GM12872 (cell line): ENCODE data around the gene SIPA1L3.

Experiments used
- CTCF ChIP-seq: IDR thresholded peaks from 3 replicates; pipeline ENCODE4 v1.5.1; 2011; ENCODE audit warnings: low read depth, mild to moderate bottlenecking, low read length, moderate library complexity; ENCODE audit not compliant: insufficient read depth

SIPA1L3 gene

DNA sequence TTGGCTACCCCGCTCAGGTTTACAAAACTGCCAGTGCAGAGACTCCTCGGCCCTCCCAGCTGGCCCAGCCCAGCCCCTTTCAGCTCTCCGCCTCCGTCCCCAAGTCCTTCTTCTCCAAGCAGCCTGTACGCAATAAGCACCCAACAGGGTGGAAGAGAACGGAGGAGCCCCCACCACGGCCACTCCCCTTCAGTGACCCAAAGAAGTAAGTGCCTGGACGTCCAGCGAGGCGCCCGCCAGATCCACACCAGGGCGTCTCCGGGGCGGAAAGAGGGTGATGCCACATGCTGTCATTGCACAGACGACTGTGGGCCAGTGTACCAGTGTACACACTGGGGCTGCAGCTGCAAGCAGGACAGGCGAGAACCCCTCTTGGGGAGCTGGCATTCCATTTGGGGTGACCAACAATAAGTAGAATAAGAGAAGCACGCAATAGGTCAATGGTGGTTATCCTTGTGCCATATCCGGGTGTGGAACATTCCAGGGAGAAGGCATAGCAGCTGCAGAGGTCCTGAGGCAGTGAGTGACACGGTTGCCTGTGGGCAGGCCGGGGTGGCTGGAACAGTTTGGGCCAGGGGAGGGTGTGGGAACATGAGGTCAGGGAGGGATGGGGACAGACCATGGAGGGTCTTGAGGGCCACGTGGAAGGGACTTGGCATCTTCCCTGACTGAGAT lies 275.7 kb downstream of the SIPA1L3 start:
- TF ChIP-seq CTCF: no peak

GRCh38 chr19:38183251-38183897 lies 276.4 kb downstream of the SIPA1L3 start:
- TF ChIP-seq CTCF: no peak

DNA sequence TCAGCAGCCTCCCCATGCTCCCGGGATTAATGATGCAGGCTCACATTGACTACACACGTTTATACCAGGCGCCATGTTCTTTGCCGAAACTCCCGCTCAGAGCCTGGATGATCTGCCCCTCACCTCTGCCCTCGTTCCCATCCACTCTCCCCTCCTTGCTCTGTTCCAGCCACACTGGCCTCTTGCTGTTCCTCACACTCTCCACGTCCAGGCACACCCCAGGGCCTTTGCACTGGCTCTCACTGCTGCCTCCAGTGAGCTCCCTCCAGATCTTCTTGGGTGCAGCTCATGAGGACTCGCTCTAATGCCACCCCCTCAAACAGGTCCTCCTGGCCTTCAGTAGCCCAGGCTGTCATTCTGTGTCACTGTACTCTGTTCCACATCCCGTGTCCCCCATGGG lies 277.8 kb downstream of the SIPA1L3 start:
- TF ChIP-seq CTCF: no peak

DNA sequence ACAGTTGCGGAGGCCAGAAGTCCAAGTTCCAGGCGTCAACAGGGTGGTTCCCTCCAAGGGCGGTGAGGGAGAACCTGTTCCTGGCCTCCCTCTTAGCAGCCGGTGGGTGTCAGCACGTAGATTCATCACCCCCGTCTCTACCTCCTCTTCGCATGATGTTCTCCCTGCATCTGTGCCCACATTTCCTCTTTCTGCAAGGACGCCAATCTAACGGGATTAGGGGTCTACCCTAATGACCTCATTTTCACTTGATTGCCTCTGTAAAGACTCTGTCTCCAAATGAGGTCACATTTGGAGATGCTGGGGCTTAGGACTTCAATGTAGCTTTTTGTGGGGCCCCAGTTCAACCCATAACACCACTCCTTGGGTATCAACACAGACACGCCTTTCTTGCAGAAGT lies 278.6 kb downstream of the SIPA1L3 start:
- no peak for TF ChIP-seq CTCF

- TF ChIP-seq CTCF: no peak
These were observed 283.1 kb downstream of the SIPA1L3 start for GRCh38 chr19:38190061-38190460.

- TF ChIP-seq CTCF: no peak
These were observed 283.8 kb downstream of the SIPA1L3 start for GRCh38 chr19:38190793-38191192.

DNA sequence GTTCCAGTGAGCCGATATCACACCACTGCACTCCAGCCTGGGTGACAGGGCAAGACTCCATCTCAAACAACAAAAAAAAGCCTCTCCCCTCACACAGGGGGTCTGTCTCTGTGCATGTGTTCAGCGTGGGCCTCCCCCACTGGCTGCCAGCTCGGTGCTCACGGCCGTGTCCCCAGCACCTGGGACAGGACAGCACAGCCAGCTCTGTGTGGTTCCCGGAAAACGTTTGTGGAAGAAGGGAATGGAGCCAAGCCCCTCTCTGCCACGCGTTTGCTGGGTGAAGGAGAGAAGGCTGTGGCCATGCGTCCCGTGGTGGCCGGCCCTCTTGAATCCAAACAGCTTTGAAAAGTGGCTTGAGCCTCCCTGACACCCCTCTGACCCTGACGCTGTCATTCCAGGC lies 284.7 kb downstream of the SIPA1L3 start:
- TF ChIP-seq CTCF: no peak

DNA sequence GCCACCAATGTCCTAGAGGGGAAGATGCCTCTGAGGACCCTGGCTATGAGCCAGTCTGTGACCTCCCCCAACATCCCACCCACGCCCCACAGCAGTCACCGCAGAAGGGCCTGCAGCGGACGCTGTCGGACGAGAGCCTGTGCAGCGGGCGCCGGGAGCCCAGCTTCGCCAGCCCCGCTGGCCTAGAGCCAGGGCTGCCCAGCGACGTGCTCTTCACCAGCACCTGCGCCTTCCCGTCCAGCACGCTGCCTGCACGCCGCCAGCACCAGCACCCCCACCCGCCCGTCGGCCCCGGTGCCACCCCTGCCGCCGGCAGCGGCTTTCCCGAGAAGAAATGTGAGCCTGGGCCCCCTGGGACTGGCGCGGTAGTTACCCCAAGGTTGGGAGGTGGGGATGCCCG lies 286.4 kb downstream of the SIPA1L3 start:
- TF ChIP-seq CTCF: no peak
